WTC11 (cell line): Measurements from ENCODE around the gene SLC39A13. TPM values are rescaled to one million over a fixed set of nuclear protein-coding genes. Genes with fewer than 3 reads are reported as not detected.

Source experiments
- ATAC-seq: fragments of 200-7000 bp; cut with Tn5 transposase; 2 replicates; pipeline ENCODE4 v1.10.0; 2021; ENCODE audit warnings: mild to moderate bottlenecking, moderate library complexity
- CTCF ChIA-PET: fragments of 300-600 bp; sonication (Branson Sonifier 250); formaldehyde crosslinking; loops from one replicate; lab custom pipeline; 2021; ENCODE audit warnings: antibody characterized with exemption; lab: Charles Lee
- POLR2A ChIA-PET: fragments of 350-600 bp; sonication (Branson Sonifier 250); formaldehyde crosslinking; loops from one replicate; lab custom pipeline; 2021; ENCODE audit warnings: antibody characterized with exemption; lab: Charles Lee
- DNase-seq: peaks from one replicate; pipeline ENCODE4 v3.0.0; 2021; ENCODE audit warnings: low spot score
- H3K27ac Mint-ChIP-seq: 2 replicates; pipeline ENCODE4 v1.8.0; 2021; ENCODE audit warnings: mixed read lengths
- H3K27me3 Mint-ChIP-seq: 2 replicates; pipeline ENCODE4 v1.8.0; 2021; ENCODE audit warnings: low read depth, mild to moderate bottlenecking, moderate library complexity, mixed read lengths
- H3K36me3 Mint-ChIP-seq: 2 replicates; pipeline ENCODE4 v1.8.0; 2021; ENCODE audit warnings: mixed read lengths
- H3K4me1 Mint-ChIP-seq: 2 replicates; pipeline ENCODE4 v1.8.0; 2022; ENCODE audit warnings: mixed read lengths
- H3K4me3 Mint-ChIP-seq: 2 replicates; pipeline ENCODE4 v1.8.0; 2021; ENCODE audit warnings: mild to moderate bottlenecking, moderate library complexity, mixed read lengths
- H3K9me3 Mint-ChIP-seq: 2 replicates; pipeline ENCODE4 v1.8.0; 2021; ENCODE audit warnings: mixed read lengths
- AR ChIP-seq: fragments of 250-450 bp; sonication (Bioruptor Pico); IDR thresholded peaks from 2 replicates; pipeline ENCODE4 v1.9.0; 2021; ENCODE audit warnings: mild to moderate bottlenecking
- CBFB ChIP-seq: sonication (generic); formaldehyde crosslinking; IDR thresholded peaks from 2 replicates; pipeline ENCODE4 v1.8.1; 2022; ENCODE audit warnings: mild to moderate bottlenecking, low read depth, missing genetic modification reagents
- ERG ChIP-seq: fragments of 250-450 bp; sonication (Bioruptor Pico); IDR thresholded peaks from 2 replicates; pipeline ENCODE4 v1.8.0; 2021; ENCODE audit warnings: mild to moderate bottlenecking
- ETV6 ChIP-seq: sonication (generic); formaldehyde crosslinking; IDR thresholded peaks from 2 replicates; pipeline ENCODE4 v1.8.1; 2022; ENCODE audit warnings: mild to moderate bottlenecking, missing genetic modification reagents
- IRF1 ChIP-seq: sonication (generic); formaldehyde crosslinking; IDR thresholded peaks from 2 replicates; pipeline ENCODE4 v1.8.0; 2023; ENCODE audit warnings: missing genetic modification reagents
- IRF2 ChIP-seq: sonication (generic); formaldehyde crosslinking; IDR thresholded peaks from 2 replicates; pipeline ENCODE4 v1.8.0; 2022; ENCODE audit warnings: low read depth, missing genetic modification reagents, borderline replicate concordance
- JAZF1 ChIP-seq: fragments of 250-450 bp; sonication (Bioruptor Pico); IDR thresholded peaks from 2 replicates; pipeline ENCODE4 v1.9.0; 2021; ENCODE audit warnings: moderate library complexity, mild to moderate bottlenecking, inconsistent platforms
- KAT7 ChIP-seq: sonication (generic); formaldehyde crosslinking; IDR thresholded peaks from 2 replicates; pipeline ENCODE4 v1.8.1; 2023; ENCODE audit warnings: missing genetic modification reagents, mild to moderate bottlenecking, borderline replicate concordance
- MYBL2 ChIP-seq: sonication (generic); formaldehyde crosslinking; IDR thresholded peaks from 2 replicates; pipeline ENCODE4 v1.8.1; 2023; ENCODE audit warnings: mild to moderate bottlenecking, moderate library complexity, missing genetic modification reagents
- NFATC4 ChIP-seq: fragments of 250-450 bp; sonication (Bioruptor Pico); IDR thresholded peaks from 2 replicates; pipeline ENCODE4 v1.9.0; 2021; ENCODE audit warnings: mild to moderate bottlenecking
- NR2C2 ChIP-seq: sonication (generic); formaldehyde crosslinking; IDR thresholded peaks from 2 replicates; pipeline ENCODE4 v1.8.0; 2022; ENCODE audit warnings: mild to moderate bottlenecking, missing genetic modification reagents
- TP53 ChIP-seq: sonication (generic); formaldehyde crosslinking; IDR thresholded peaks from 2 replicates; pipeline ENCODE4 v1.8.1; 2023; ENCODE audit warnings: mild to moderate bottlenecking, missing genetic modification reagents
- ZNF121 ChIP-seq: sonication (generic); formaldehyde crosslinking; IDR thresholded peaks from 2 replicates; pipeline ENCODE4 v1.8.0; 2023; ENCODE audit warnings: missing genetic modification reagents
- ZNF138 ChIP-seq: sonication (generic); formaldehyde crosslinking; conservative IDR thresholded peaks from 2 replicates; pipeline ENCODE4 v1.8.1; 2022; ENCODE audit warnings: mild to moderate bottlenecking, moderate library complexity, missing genetic modification reagents
- ZNF232 ChIP-seq: sonication (generic); formaldehyde crosslinking; IDR thresholded peaks from 2 replicates; pipeline ENCODE4 v1.8.0; 2022; ENCODE audit warnings: mild to moderate bottlenecking, missing genetic modification reagents
- ZNF396 ChIP-seq: fragments of 250-450 bp; sonication (Bioruptor Pico); IDR thresholded peaks from 2 replicates; pipeline ENCODE4 v1.8.0; 2021; ENCODE audit warnings: mild to moderate bottlenecking, moderate library complexity, borderline replicate concordance
- ZNF423 ChIP-seq: fragments of 250-450 bp; sonication (Bioruptor Pico); IDR thresholded peaks from 2 replicates; pipeline ENCODE4 v2.1.2; 2022; ENCODE audit warnings: mild to moderate bottlenecking, moderate library complexity
- ZNF425 ChIP-seq: fragments of 250-450 bp; sonication (Bioruptor Pico); conservative IDR thresholded peaks from 2 replicates; pipeline ENCODE4 v1.9.0; 2021; ENCODE audit warnings: mild to moderate bottlenecking
- ZNF512 ChIP-seq: sonication (generic); formaldehyde crosslinking; IDR thresholded peaks from 2 replicates; pipeline ENCODE4 v1.8.1; 2022; ENCODE audit warnings: missing genetic modification reagents, borderline replicate concordance
- ZSCAN18 ChIP-seq: fragments of 250-450 bp; sonication (Bioruptor Pico); IDR thresholded peaks from 2 replicates; pipeline ENCODE4 v2.1.2; 2022; ENCODE audit warnings: mild to moderate bottlenecking, moderate library complexity
- total RNA-seq: library from RNA; stranded (reverse); gene quantifications from 3 replicates; pipeline ENCODE4 v1.2.3, GENCODE V29; 2021

The SLC39A13 gene
- total RNA-seq, 1 experiment from 2014 or later = 38.2 TPM

GRCh38 chr11:47449541-47449940, 41.2 kb downstream of the SLC39A13 start:
- H3K4me3 Mint-ChIP-seq = no peak overlapping the region
- H3K9me3 Mint-ChIP-seq = no peaks in the 10 kb centered on the region
- H3K4me1 Mint-ChIP-seq = no peaks in the 10 kb centered on the region
- TF ChIP-seq ZNF396 (CRISPR knock-in tag) (no peak), JAZF1 (CRISPR knock-in tag) (no peak), ZNF138 (CRISPR knock-in tag) (no peak), ZNF121 (CRISPR knock-in tag) (no peak), AR (no peak), ETV6 (no peak), ERG (no peak), ZSCAN18 (CRISPR knock-in tag) (no peak), IRF2 (no peak), MYBL2 (CRISPR knock-in tag) (no peak), NFATC4 (no peak), NR2C2 (CRISPR knock-in tag) (no peak), ZNF232 (no peak), ZNF512 (CRISPR knock-in tag) (no peak), KAT7 (CRISPR knock-in tag) (no peak), ZNF423 (CRISPR knock-in tag) (no peak), IRF1 (CRISPR knock-in tag) (no peak), CBFB (CRISPR knock-in tag) (no peak), TP53 (CRISPR knock-in tag) (no peak), ZNF425 (CRISPR knock-in tag) (no peak)
- TF ChIP-seq, all 79 proteins: peak for 0
- ChIA-PET POLR2A (no interaction called here), CTCF (interaction anchor here (0.6 to 1.1 kb wide), 2 partner anchors 37 to 76 kb away, joined by 4 read pairs; no protein-coding TSS in a partner anchor)
- ATAC-seq (no peak), DNase-seq (no peak)
- Mint-ChIP-seq H3K27ac (no peak overlapping the region; the same call in 1 of the 2 replicates), H3K36me3 (no peaks in the 10 kb centered on the region), H3K27me3 (no peaks in the 10 kb centered on the region)
